ENCODE results near the gene PER2.
A peak's percentile ranks its signal among the peaks of the same experiment; 100 is the strongest.
"Not testable (repeated sequence)": the region's sequence is repeated elsewhere in the genome, so short reads cannot be mapped to it uniquely, and the experiment has no call there.

The PER2 gene, protein sequence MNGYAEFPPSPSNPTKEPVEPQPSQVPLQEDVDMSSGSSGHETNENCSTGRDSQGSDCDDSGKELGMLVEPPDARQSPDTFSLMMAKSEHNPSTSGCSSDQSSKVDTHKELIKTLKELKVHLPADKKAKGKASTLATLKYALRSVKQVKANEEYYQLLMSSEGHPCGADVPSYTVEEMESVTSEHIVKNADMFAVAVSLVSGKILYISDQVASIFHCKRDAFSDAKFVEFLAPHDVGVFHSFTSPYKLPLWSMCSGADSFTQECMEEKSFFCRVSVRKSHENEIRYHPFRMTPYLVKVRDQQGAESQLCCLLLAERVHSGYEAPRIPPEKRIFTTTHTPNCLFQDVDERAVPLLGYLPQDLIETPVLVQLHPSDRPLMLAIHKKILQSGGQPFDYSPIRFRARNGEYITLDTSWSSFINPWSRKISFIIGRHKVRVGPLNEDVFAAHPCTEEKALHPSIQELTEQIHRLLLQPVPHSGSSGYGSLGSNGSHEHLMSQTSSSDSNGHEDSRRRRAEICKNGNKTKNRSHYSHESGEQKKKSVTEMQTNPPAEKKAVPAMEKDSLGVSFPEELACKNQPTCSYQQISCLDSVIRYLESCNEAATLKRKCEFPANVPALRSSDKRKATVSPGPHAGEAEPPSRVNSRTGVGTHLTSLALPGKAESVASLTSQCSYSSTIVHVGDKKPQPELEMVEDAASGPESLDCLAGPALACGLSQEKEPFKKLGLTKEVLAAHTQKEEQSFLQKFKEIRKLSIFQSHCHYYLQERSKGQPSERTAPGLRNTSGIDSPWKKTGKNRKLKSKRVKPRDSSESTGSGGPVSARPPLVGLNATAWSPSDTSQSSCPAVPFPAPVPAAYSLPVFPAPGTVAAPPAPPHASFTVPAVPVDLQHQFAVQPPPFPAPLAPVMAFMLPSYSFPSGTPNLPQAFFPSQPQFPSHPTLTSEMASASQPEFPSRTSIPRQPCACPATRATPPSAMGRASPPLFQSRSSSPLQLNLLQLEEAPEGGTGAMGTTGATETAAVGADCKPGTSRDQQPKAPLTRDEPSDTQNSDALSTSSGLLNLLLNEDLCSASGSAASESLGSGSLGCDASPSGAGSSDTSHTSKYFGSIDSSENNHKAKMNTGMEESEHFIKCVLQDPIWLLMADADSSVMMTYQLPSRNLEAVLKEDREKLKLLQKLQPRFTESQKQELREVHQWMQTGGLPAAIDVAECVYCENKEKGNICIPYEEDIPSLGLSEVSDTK (N-terminal part only)

DNA sequence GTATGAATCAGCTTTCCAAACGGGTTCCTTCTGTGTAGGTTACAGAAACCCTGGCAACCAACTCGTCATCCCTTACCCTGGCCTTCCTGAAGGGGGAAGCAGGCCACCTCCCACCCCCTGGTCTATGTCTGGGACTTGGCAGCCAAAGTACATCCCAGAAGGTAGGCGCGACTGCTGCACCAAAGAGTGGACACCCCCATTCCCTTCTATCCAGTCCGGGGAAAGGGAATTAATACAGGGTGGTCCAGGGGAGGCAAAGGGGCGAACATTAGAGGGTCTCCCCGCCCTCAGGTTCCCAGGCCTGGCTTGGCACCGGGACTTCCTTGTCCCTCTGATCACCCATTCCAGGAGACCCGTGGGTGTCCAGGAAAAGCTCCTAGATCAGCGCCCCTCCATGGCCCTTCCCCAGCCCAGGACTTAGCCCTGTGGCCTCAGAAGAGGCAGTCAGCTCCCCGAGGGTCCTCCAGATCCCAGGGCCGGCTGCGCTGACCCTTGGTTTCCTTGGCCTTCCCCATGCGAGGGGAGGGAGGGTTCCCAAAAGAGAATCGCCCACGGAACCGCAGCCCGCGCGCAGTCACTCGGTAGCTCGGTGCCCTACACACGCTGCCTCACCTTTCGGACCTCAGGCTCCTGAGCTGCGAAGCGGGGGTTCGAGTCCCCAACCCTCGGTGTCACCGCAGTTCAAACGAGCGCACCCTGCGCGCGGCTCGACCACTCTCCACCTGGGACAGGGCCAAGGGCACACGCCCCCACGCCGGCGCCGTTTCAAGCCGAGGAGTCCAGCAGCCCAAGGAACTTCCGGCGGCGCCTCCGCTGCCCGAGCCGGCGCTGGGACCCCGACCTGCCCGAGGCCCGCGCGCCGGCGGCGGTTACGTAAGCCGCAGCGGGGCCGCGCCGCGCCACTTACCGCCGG is at the start of gene PER2:
Gene PER2 (minus strand): TSS at position 874 of the 913 bp plus-strand sequence. CDS start 10,674 bp downstream, outside the sequence.
- no peak for DNase-seq (ENCODE audit: low read depth in 2 of 2)

DNA sequence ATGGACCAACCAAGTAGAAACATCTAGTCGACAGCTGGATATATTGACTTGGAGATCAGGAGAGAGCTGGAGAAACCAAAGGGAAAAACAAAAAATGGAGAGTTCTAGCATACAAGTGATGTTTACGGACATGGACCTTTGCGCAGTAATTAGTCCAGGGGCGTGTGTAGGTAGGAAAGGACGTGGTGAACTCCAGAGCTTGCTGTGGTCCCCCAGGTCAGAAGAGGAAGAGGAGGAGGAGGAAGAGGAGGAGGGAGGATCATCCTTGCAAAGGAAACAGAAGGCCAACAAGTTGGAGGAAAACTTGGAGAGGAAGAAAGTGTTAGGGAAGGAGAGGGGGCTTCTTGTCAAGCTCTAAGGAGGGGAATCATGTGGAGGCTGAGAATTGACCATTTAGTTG is 49.4 kb upstream of the PER2 start:
- no peak for DNase-seq (ENCODE audit: low read depth in 2 of 2)

DNA sequence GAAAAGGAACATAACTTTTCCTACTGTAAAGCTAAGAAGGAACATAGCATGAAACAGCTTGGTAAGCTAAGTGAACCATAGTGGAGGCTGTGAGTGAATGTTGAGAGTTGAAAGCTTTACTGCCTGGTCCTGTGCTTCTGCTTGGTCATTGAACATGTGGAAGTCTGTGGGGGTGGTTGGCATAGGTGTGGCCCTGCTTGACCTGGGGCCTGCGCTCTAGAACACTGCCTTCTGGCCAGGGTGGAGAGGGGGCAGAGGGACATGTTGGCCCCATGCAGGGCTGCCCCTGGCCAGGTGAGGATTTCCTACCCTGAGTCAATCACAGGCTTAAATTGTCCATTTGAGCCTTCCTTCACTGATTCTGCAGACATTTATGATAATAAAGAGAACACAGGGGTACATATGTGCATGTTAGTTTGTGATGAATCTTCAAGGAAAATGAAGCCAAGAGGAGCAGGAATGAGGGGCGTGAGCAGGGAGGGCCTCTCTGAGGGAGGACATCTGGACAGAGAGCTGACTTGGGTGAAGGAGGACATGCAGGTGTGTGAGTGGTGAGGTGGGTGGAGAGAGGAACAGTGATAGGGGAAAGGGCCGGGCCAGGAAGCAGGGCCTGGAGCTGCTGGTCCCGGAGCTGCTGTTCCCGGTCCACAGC is 48.5 kb upstream of the PER2 start:
- no peak for DNase-seq (ENCODE audit: low read depth in 2 of 2)

DNA sequence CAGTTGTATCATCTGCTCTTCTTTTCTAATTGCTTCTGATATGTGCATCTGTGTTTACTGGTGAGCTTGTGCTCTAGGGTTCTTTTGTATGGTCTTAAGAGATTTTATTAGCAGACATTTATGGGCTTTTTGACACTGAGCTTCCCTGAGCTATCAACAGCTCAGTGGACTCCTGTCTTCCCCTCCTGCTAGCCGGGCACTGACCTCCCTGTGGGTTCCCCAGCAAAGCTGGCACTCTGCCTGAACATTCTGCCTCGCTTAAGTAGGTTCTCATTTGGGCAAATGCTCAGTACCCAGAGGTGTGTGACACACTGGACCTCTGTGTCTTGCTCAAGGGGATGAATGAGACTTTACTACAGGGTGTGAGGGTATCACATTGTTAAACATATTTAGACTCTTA is 47.7 kb upstream of the PER2 start:
- DNase-seq (ENCODE audit: low read depth in 2 of 2): no peak

DNA sequence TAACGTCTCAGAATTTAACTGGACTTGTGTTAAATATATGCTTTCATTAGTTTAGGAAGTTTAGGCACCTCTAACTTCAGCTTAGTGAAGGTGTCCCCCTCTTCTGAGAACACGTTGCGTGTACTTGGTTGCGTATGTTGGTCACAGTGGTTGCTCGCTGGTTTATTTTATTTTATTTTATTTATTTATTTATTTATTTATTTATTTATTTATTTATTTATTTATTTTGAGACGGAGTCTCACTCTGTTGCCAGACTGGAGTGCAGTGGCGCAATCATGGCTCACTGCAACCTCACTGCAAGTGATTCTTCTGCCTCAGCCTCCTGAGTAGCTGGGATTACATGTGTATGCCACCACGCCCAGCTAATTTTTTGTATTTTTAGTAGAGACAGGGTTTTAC is 47.2 kb upstream of the PER2 start:
- not testable (repeated sequence) for DNase-seq (ENCODE audit: low read depth in 2 of 2)

DNA sequence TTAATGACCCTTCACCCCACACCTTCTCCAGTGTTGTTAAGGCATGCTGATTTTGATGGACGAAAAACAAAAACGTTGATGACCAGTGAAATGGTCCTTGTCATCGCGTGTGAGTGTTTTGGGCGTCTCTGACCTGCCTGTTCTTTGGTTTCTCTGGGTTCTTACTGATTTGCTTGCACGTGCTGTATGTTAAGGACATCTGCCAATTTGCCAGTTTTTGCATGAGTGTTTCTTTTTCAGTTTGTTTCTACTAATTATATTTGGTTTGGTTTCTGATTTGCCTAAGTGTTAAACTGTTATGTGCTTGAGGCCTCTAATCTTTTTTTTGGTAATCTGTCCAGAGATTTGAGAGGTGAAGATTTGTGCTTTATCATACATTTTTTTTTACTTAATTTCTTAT is 46.5 kb upstream of the PER2 start:
- DNase-seq (ENCODE audit: low read depth in 2 of 2): no peak

DNA sequence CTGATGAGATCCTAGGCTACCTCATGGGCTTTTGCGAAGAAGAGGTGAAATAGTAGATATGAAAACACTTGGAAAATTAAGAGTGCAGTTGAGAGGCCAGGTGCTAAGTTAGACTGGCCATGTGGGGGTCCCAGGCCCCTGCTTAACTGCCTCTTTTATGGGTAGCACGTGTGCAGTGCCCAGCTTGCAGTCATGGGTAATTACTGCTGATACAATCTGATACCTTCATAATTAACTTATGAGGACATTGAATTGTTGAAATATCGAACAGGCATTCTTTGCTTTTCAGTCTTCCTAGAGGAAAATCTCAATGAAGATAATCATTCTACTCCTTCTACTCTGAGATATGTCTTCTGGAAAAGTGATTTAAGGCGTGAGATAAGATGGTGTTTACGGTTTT is 43.5 kb upstream of the PER2 start:
- no peak for DNase-seq (ENCODE audit: low read depth in 2 of 2)

DNA sequence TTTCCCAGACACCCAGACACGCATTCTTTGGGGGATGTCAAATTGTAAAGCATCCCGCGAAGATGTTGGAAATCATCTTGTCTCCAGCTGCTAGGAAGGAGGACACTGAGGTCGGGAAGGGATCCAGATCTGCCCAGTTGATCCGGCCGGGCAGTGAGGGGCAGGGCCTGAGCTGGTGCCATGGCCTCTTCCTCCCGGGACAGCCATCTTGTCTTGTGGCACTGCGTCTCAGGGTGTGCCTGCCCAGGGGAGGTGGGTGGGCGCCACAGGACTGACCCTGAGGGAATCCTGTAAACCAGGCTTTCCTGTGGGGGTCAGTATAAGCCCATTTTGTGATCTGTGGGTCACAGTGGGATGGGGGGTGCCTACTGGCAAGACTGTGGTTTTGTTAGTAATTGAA is 42.0 kb upstream of the PER2 start:
- DNase-seq (ENCODE audit: low read depth in 2 of 2): no peak

DNA sequence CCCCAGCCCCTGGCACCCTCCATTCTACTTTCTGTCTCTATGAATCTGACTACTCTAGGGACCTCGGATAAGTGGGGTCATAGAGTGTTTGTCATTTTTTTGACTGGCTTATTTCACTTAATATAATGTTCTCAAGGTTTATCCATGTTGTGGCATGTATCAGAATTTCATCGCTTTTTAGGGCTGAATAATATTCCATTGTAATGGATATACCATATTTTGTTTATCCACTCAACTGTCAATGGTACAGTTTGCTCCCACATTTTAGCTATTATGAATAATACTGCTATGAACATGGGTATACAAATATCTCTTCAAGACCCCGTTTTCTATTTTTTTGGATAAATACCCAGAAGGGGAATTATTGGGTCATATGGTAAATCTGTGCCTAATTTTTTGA is 39.3 kb upstream of the PER2 start:
- DNase-seq (ENCODE audit: low read depth in 2 of 2): no peak

DNA sequence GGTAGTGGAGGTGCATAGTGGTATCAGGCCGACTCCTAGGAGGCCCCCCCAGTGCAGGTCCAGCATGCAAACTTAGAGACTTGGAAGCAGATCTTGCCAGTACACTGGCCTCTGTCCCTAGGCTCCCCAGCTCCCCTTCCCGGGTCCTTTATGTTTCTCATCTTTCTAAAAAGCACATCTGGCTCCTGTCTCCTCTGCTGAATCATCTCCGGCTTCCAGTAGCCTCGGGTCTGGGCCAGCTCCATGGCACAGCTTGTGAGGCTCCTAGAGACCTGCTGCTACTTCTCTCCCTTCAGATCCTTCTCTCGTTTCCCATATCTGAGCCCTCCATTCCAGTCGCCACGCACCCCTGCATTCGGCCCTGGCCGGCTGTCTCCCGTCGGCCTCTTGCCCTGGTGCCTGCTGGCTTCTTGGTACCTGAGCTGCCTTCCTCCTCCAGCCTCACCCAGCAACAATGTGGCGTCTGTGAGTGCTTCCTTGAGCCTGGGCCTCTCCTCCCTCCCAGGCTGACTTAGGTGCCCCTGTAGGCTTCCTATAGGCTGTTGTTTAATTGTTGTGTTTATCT is 38.5 kb upstream of the PER2 start:
- no peak for DNase-seq (ENCODE audit: low read depth in 2 of 2)

DNA sequence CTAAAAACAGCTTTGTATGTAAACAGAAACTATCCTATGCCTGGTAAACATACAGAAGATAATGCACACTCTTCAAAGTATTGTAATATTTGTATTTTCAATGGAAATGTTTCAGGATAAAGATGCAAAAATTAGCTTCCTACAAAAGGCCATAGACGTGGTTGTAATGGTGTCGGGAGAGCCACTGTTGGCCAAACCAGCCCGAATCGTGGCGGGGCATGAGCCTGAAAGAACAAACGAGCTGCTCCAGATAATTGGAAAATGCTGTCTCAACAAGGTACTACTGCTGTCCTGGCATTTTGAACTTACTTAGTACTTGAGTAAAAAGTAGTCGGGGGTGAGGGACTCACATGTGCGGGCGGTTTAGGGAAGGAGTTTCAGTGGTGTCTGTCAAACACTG is 37.3 kb upstream of the PER2 start:
- no peak for DNase-seq (ENCODE audit: low read depth in 2 of 2)

DNA sequence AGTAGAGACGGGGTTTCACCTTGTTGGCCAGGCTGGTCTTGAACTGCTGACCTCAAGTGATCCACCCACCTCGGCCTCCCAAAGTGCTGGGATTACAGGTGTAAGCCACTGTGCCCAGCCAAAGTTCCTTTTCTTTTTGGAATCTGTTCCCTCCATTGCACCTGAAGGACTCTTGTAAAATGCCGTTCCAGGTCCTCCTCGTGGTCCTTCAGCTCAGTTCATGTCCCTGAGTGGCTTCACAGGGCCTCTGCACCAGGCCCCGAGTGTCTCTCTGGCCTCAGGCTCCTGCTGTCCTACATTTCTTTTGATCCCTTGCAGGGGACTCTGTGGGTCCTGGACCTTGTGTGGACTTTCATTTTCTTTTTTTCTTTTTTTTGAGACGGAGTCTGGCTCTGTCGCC is 35.8 kb upstream of the PER2 start:
- not testable (repeated sequence) for DNase-seq (ENCODE audit: low read depth in 2 of 2)

DNA sequence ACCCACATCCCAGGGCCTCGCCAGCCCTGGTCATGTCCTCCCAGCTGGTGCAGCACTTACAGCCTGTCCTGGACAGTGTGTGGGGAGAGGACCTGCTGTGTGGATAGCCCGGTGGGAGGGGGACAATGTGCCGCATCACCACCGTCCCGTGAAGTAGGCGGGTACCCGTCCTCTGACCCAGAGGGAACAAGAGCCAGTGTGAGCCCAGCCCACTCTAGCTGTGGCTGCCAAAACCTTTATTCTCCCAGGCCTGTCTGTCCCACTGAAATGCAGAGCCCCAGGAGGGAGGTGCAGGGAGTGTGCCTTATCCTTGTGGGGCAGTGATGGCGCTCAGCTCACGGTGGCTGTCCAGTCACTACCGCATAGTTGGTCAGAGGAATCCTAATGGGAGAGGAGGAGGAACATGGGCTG is 33.6 kb upstream of the PER2 start:
- DNase-seq (ENCODE audit: low read depth in 2 of 2): no peak

DNA sequence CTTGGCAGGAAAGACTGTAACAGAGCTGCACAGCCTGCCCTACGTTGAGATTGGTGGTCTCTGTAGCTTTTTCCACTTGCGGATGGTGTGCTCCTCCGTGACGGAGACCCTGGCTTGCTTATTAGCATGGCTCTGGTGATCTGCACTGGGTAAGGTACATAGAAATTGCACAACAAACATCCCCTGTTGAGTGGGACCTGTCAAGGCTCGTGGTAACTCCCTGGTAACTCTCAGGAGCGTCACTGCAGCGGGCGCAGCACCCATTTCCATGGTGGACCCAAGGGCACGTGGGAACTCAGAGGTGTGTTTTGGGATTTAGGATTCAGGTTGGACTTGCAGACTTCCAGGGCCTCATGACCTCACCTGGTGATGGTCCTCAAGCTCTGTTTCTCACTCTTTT is 33.1 kb upstream of the PER2 start:
- DNase-seq (ENCODE audit: low read depth in 2 of 2): no peak

DNA sequence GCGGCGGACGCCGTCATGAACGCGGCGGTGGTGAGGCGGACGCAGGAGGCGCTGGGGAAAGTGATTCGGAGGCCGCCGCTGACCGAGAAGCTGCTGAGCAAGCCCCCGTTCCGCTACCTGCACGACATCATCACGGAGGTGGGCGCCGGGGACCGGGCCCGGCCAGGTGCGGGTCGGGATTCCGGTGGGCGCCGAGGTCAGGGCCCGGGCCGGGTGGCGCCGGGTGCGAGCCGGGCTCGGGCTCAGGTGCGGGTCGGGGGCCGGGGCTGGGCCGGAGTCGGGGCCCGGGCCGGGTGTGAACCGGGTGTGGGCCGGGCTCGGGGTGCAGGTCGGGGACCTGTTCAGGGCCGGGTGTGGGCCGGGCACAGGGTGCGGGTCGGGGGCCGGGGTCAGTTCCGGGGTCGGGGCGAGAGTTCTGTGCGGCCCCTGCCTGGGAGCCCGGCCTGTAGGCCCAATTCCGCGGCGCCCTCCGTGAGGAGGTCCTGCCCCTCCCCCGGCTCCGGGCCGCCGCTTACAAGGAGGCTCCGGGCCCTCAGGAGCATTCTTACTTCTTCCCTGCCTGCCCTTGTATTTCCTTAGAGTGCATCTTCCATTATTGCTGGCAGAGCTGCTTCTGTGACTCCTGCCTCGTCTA is 32.4 kb upstream of the PER2 start:
- DNase-seq (ENCODE audit: low read depth in 2 of 2): no peak

DNA sequence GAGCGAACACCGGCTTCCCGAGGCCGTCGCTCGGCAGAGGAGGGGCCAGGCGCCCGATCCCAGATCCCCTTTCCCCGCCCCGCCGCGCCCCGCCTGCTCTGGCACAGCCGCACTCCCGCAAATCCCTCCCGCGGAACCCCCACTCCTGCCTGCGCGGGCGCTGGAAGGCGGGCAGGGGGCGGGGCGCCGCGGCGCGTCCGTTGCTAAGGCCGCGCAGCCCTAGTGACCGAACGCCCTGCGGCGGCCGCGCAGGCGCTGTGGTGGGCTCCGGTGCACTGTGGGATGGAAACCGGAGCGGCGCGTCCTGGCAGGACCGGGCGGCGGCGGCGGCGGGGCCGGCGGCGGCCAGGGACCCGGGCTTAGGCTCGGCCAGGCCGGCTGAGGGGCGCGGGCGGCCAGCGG is 31.8 kb upstream of the PER2 start, which contains the start of gene TRAF3IP1:
Gene TRAF3IP1 (plus strand): TSS at position 273 of the 402 bp plus-strand sequence. CDS start 145 bp downstream, outside the sequence.
- DNase-seq (ENCODE audit: low read depth in 2 of 2): peak; percentile 71 to 76

DNA sequence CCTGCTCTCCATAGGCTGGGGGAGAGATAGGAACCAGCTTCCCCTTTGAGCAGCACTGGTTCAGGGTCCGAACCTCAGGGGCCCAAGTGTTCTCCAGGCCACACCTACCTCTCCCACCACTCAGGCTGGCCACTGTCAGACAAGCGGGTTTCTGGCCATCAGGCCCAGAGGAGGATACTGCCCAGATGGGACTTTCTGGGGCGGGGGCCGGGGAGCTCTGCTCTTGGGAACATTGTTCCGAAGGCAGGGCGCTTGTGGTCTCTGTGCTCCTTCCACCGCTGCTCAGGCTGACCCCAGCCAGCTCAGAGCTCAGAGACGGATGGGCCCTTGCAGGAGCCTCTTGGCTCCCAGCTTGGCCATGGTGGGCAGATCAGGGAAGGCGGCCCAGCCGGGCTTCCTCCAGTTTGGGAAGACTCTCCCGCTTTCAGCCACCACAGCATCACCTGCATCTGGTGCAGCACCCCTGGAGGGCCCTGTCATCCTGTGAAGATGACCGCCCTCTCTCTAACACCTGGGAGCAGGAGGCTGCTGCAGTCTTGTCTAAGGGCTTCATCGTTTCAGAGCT is 26.7 kb upstream of the PER2 start:
- no peak for DNase-seq (ENCODE audit: low read depth in 2 of 2)

DNA sequence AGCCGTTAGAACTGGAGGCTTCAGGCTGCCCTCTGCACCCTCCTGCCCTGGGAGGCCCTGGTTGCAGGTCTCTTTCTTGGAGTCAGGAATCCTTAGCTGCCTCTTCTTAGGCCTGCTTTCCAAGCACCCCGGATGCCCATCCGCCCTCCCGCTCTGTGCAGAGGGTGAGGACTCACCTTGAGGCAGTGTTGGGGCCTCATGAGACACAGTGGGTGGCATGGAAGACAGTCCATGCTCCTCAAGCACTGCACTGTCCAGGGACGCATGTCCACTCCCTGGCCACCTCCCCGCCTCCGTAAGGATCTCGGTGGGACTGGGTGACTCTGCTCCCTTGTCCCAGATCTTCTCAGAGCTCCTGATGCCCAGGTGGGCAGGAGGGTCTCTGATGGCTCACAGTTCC is 26.2 kb upstream of the PER2 start:
- no peak for DNase-seq (ENCODE audit: low read depth in 2 of 2)

DNA sequence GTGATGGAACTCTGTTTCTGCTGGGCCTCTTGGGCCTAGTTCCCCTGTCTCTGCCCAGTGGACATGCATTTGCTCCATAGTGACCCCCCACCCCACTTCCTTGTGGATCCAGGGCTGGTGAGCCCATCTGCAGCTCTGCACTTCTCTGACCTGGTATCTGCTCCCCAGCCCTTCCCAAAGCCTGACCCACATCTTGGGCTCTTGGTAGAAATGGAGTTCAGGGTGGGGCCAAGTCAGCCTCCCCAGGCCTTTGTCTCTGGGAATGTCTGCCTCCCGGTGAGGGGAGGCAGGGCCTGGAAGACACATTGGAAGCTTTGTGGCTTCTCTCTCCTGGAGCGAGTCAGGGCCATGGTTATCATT is 25.6 kb upstream of the PER2 start:
- DNase-seq (ENCODE audit: low read depth in 2 of 2): no peak

Measured in stimulated activated CD8-positive, alpha-beta memory T cell treated with anti-CD3 and anti-CD28 coated beads, Interleukin-2, amount 100 ng/mL, for 1 hour (primary cell).